DOHH2 (cell line): ENCODE data around the gene PDE4B.
A peak's percentile ranks its signal among the peaks of the same experiment; 100 is the strongest.

Experiments
- H3F3A ChIP-seq: fragments of 200-600 bp; sonication (generic), shearing (Covaris generic); 2 replicates; pipeline ENCODE4 v1.6.0; 2016; ENCODE audit warnings: antibody characterized with exemption, mild to moderate bottlenecking; ENCODE audit not compliant: control insufficient read depth, insufficient read depth
- H3K27ac ChIP-seq: fragments of 200-600 bp; sonication (generic); 2 replicates; pipeline ENCODE4 v1.5.1; 2014; ENCODE audit warnings: low read depth, mild to moderate bottlenecking, low read length, moderate library complexity
- H3K27me3 ChIP-seq: fragments of 200-600 bp; sonication (generic); 2 replicates; pipeline ENCODE4 v1.6.1; 2014; ENCODE audit warnings: mild to moderate bottlenecking, low read length, mixed read lengths; ENCODE audit not compliant: control insufficient read depth
- H3K36me3 ChIP-seq: fragments of 200-600 bp; sonication (generic); 2 replicates; pipeline ENCODE4 v1.6.1; 2014; ENCODE audit warnings: mild to moderate bottlenecking, low read length, moderate library complexity, mixed read lengths; ENCODE audit not compliant: control insufficient read depth
- H3K4me1 ChIP-seq: fragments of 200-600 bp; sonication (generic); 2 replicates; pipeline ENCODE4 v1.6.1; 2014; ENCODE audit warnings: mild to moderate bottlenecking, low read length, mixed read lengths; ENCODE audit not compliant: control insufficient read depth
- H3K4me2 ChIP-seq: fragments of 200-600 bp; sonication (generic); 2 replicates; pipeline ENCODE4 v1.6.0; 2014; ENCODE audit warnings: mild to moderate bottlenecking, low read length, moderate library complexity
- H3K4me3 ChIP-seq: fragments of 200-600 bp; sonication (generic); 2 replicates; pipeline ENCODE4 v1.5.1; 2014; ENCODE audit warnings: mild to moderate bottlenecking, low read length, mixed read lengths
- H3K79me2 ChIP-seq: fragments of 200-600 bp; sonication (generic); 2 replicates; pipeline ENCODE4 v1.6.1; 2014; ENCODE audit warnings: mild to moderate bottlenecking, low read length, mixed read lengths; ENCODE audit not compliant: control insufficient read depth
- H3K9me2 ChIP-seq: fragments of 200-600 bp; sonication (generic); replicated peaks from 2 replicates; pipeline ENCODE4 v1.6.1; 2014; ENCODE audit warnings: mild to moderate bottlenecking, low read length, mixed read lengths; ENCODE audit not compliant: control insufficient read depth
- H3K9me3 ChIP-seq: fragments of 200-600 bp; sonication (generic); 2 replicates; pipeline ENCODE4 v1.6.1; 2014; ENCODE audit warnings: antibody characterized with exemption, low read length, mixed read lengths; ENCODE audit not compliant: control insufficient read depth, insufficient read depth
- H4K20me1 ChIP-seq: fragments of 200-600 bp; sonication (generic); 2 replicates; pipeline ENCODE4 v1.6.0; 2014; ENCODE audit warnings: low read depth, mild to moderate bottlenecking, antibody characterized with exemption, low read length, moderate library complexity; ENCODE audit not compliant: control insufficient read depth, insufficient read depth
- CTCF ChIP-seq: fragments of 200-600 bp; sonication (generic); IDR thresholded peaks from one replicate; pipeline ENCODE4 v1.5.1; 2014; ENCODE audit warnings: antibody characterized with exemption, mild to moderate bottlenecking, low read depth, low read length; ENCODE audit not compliant: poor library complexity, severe bottlenecking
- EZH2phosphoT487 ChIP-seq: fragments of 200-600 bp; sonication (generic); IDR thresholded peaks from 2 replicates; pipeline ENCODE4 v1.6.1; 2017; ENCODE audit warnings: borderline replicate concordance, mild to moderate bottlenecking, antibody characterized with exemption, low read length, moderate library complexity, mixed read lengths

Gene PDE4B

GRCh38 chr1:66359815-66360214, 567.1 kb downstream of the PDE4B start:
- H4K20me1 ChIP-seq, result no peaks in the 10 kb centered on the region
- no peaks in the 10 kb centered on the region for H3K27me3 ChIP-seq
- no peaks in the 10 kb centered on the region for H3K9me2 ChIP-seq
- H3K4me2 ChIP-seq, result no peak overlapping the region
- H3K27ac ChIP-seq, result no peak overlapping the region
- no peaks in the 10 kb centered on the region for H3F3A ChIP-seq
- H3K79me2 ChIP-seq, result no peaks in the 10 kb centered on the region
- no peak overlapping the region for H3K4me3 ChIP-seq
- peaks cover 18% of the 10 kb centered on the region for H3K4me1 ChIP-seq
- TF ChIP-seq EZH2phosphoT487 (no peak), CTCF (no peak)
- no peaks in the 10 kb centered on the region for H3K9me3 ChIP-seq
- no peaks in the 10 kb centered on the region for H3K36me3 ChIP-seq

- Histone ChIP-seq H3K4me3 (no peak overlapping the region), H3K36me3 (no peaks in the 10 kb centered on the region), H3K79me2 (no peaks in the 10 kb centered on the region), H3K27me3 (no peaks in the 10 kb centered on the region), H3K4me1 (peaks cover 21% of the 10 kb centered on the region), H3K9me3 (no peaks in the 10 kb centered on the region), H3K4me2 (peak overlapping the region; percentile 29; the same call in 1 of the 2 replicates), H3F3A (no peaks in the 10 kb centered on the region), H3K9me2 (no peaks in the 10 kb centered on the region), H3K27ac (no peak overlapping the region), H4K20me1 (no peaks in the 10 kb centered on the region)
- TF ChIP-seq EZH2phosphoT487 (no peak), CTCF (peak; percentile 75)
Observed at GRCh38 chr1:66360285-66360724, 567.6 kb downstream of the PDE4B start.

- Histone ChIP-seq H3K9me3 (no peaks in the 10 kb centered on the region), H3K4me3 (no peak overlapping the region), H3K4me1 (peaks cover 35% of the 10 kb centered on the region), H3K27ac (no peak overlapping the region), H3K36me3 (no peaks in the 10 kb centered on the region), H3K4me2 (no peak overlapping the region), H3F3A (no peaks in the 10 kb centered on the region; the same call in 1 of the 2 replicates), H4K20me1 (no peaks in the 10 kb centered on the region), H3K27me3 (no peaks in the 10 kb centered on the region), H3K9me2 (no peaks in the 10 kb centered on the region), H3K79me2 (no peaks in the 10 kb centered on the region)
- TF ChIP-seq EZH2phosphoT487 (no peak), CTCF (no peak)
Observed at GRCh38 chr1:66364578-66365391, 572.1 kb downstream of the PDE4B start.
